Measurements from ENCODE around the gene PCED1B. TPM values are rescaled to one million over a fixed set of nuclear protein-coding genes. Genes with fewer than 3 reads are reported as not detected.
"Not testable (repeated sequence)": the region's sequence is repeated elsewhere in the genome, so short reads cannot be mapped to it uniquely, and the experiment has no call there.

The PCED1B gene
- total RNA-seq, 2 donors from 2014 or later = 1.1 to 1.9 TPM

GRCh38 chr12:47216150-47216677, 136.8 kb downstream of the PCED1B start:
- ATAC-seq (peak; percentile 64 to 78), DNase-seq (no peak)
- intact Hi-C loops (cut with DNase I) = no loop called here

- intact Hi-C loops (cut with DNase I); ATAC-seq; DNase-seq: not testable (repeated sequence)
Measured at GRCh38 chr12:47217595-47217869, 138.1 kb downstream of the PCED1B start.

- ATAC-seq (no peak), DNase-seq (no peak)
- intact Hi-C loops (cut with DNase I) = no loop called here
Measured at GRCh38 chr12:47218191-47218654, 138.8 kb downstream of the PCED1B start.

- no peak for ATAC-seq
- intact Hi-C loops (cut with DNase I) = no loop called here
Measured at GRCh38 chr12:47219243-47219642, 139.8 kb downstream of the PCED1B start.

DNA sequence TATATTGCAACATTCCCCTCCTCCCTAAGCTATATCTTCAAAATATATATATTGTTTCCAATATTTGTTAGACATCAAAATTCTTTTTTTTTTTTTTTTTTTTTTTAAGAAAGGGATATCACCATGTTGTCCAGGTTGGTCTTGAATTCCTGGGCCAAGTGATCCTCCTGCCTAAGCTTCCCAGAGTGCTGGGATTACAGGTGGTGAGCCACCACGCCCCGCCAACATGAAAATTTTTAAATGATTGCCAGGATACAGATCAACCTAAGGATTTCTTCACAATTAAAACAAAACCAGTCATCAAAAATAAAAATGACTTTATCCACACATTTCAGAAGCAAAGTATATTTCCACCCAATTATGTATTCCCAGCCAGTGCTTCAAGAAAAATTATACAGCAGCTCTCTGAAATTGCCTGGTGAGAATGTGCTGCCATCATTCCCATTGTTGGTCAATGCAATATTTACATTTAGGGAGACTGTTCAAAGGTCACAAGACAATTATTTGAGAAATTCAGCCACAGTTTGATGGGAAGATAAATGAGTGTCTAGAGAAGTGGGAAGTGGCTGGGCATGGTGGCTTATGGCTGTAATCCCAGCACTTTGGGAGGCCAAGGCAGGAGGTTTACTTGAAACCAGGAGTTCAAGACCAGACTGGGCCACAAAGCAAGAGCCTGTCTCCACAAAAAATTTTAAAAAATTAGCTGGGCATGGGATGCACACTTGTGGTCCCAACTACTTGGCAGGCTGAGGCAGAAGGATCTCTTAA, 142.0 kb downstream of the PCED1B start:
- DNase-seq = no peak
- ATAC-seq = no peak
- intact Hi-C loops (cut with DNase I) = no loop called here

More at GRCh38 chr12:47219243-47219642, 139.8 kb downstream of the PCED1B start:
- no peak for DNase-seq

GRCh38 chr12:47222520-47223030, 143.2 kb downstream of the PCED1B start:
- ATAC-seq (no peak), DNase-seq (no peak)
- intact Hi-C loops (cut with DNase I) = no loop called here

DNA sequence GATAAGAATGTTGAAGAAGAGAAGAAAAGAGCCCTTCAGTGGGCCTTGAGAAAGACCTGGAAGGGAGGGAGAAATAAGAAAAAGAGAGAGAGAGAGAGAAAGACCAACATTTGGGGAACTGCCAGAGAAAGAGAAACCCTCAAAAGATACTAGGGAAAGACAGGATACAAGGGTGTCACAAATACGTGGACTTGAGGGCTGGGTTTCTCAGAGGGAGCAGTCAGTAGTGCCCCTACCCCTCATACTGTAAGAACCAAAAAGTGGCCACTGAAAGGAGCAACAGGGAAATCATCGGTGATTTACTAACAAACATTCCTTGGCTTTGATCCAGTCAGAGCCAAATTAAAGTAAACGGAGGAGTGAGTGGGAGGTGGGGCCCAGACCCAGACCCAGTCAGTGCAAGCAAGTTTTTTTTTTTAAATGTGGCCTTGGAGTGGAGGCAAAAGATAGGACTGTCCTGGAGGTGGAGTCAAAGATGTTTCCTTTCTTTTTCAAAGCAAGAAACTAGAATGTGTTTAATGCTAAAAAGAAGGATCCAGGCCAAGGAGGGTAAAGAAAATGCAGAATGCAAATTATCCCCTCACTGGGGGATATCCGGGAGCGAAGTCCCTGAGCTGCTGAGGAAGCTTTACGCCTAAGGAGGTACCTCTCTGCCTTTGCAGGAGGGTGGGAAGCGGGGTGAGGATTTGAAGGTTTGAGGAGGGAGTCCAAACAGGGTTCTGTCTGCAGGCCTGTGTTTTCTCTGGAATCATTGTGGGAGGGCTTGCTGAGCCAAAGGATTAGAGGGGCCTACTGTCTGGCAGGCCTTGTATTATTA, 143.8 kb downstream of the PCED1B start:
- ATAC-seq (peak; percentile 23 to 44), DNase-seq (no peak)
- intact Hi-C loops (cut with DNase I) = no loop called here

DNA sequence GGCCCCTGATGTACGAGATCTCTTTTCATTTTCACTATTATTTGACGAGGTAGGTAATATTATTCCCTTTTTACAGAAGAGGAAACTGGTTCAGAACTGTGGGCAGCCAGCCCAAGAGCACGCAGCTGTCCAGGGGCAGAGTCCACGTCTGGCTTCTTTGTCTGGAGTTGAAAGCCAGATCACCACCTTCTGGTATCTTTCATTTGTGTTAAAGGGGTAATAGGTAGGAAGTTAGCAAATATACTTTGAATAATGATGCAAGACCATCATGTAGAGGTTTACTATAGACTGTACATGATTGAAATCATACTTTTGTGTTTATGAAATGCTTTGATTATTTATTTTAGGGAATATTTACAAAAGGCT, 144.4 kb downstream of the PCED1B start:
- intact Hi-C loops (cut with DNase I) = no loop called here
- DNase-seq (no peak), ATAC-seq (peak; percentile 55 to 74)

- no peak for ATAC-seq
- no peak for DNase-seq
- intact Hi-C loops (cut with DNase I) = no loop called here
Measured at GRCh38 chr12:47224563-47225133, 145.2 kb downstream of the PCED1B start.

DNA sequence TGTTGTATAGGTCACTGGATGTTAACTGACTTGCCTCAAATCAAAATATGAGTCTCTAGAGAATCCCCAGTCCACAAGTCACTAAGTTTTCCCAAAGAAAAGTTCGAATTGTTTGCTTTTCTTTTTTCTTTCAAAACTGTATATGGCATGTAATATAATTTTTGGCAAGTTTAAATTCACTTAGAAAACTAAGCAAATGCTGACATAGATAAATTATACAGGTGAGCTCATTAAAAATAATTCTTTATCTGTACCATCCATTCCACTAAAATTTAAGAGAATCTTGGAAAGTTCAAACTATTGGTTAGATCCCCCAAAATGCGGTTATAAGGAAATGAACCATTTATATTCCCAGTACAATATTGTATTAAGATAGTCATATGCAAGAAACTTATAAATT, 145.9 kb downstream of the PCED1B start:
- ATAC-seq = no peak
- intact Hi-C loops (cut with DNase I) = no loop called here
- DNase-seq = no peak

- ATAC-seq = no peak
- intact Hi-C loops (cut with DNase I) = no loop called here
- DNase-seq = no peak
Measured at GRCh38 chr12:47226199-47226598, 146.8 kb downstream of the PCED1B start.

DNA sequence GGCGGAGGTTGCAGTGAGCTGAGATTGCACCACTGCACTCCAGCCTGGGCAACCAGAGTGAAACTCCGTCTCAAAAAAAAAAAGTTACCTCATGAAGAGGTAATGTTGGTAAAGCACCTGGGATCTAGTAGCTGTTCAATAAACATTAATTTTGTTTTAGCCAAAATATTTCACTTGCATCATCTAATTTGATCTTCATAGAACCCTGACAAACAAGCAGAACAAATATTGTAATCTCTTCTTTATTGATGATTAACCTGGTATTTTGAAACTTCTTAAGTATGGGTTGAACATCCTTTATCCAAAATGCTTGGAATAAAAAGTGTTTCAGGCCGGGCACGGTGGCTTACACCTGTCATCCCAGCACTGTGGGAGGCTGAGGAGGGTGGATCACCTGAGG, 149.4 kb downstream of the PCED1B start:
- intact Hi-C loops (cut with DNase I) = no loop called here
- no peak for ATAC-seq
- DNase-seq = no peak

- intact Hi-C loops (cut with DNase I) = no loop called here
- DNase-seq (no peak), ATAC-seq (no peak)
Measured at GRCh38 chr12:47231456-47231855, 152.0 kb downstream of the PCED1B start.

- no peak for ATAC-seq
- no peak for DNase-seq
- intact Hi-C loops (cut with DNase I) = no loop called here
Measured at GRCh38 chr12:47234576-47235141, 155.2 kb downstream of the PCED1B start.

- ATAC-seq = peak in 1 of 2 donors; percentile 8
Measured at GRCh38 chr12:47235258-47236040, 156.0 kb downstream of the PCED1B start.

DNA sequence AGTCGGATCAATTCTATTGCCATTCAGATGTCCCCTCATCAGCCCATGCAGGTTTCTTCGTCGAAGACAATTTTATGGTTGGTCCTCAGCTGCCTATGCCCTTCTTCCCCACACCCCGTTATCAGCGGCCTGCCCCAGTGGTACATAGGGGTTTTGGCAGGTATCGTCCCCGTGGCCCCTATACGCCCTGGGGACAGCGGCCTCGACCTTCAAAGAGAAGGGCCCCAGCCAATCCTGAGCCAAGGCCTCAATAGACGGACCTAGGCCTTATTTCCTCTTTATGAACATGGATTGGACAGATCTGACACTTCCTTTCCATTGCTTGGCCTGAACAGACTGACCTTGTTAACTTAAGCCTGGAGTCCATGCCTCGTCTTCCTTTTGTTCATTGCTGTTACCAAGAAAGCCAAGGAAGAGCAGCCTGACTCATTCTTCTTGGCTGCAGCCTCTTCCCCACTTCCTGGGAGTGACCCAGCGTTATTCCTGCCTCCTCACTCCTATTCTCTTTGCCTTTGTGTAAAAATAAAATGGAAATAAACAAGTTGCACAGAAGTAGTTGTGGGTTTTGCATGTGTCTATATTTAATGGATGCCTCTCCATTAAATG, 156.8 kb downstream of the PCED1B start:
- DNase-seq = no peak
- intact Hi-C loops (cut with DNase I) = no loop called here
- ATAC-seq = peak; percentile 30 to 82

More at GRCh38 chr12:47235258-47236040, 156.0 kb downstream of the PCED1B start:
- no peak for DNase-seq
- intact Hi-C loops (cut with DNase I) = no loop called here

DNA sequence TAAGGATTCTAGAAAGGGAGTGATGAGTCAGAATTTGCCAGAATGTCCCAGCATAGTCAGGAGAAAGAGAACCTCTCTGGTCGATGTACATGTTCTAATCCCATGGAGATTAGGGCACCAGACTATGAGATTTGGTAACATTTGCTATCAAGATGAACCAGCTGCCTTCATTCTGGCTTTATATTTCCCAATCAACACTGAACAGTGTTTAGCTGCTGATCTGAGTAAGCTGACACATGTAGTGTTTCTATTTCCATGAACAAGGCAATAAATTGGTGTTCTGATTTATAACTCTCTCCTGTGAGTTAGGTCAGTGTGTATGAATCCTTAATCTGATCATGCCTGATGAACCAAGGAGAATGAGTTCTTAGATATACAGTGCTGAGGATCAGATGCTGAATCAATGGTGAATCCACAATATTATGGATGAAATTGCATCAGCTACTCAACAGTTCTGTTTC, 158.4 kb downstream of the PCED1B start:
- intact Hi-C loops (cut with DNase I) = no loop called here
- DNase-seq (no peak), ATAC-seq (no peak)

DNA sequence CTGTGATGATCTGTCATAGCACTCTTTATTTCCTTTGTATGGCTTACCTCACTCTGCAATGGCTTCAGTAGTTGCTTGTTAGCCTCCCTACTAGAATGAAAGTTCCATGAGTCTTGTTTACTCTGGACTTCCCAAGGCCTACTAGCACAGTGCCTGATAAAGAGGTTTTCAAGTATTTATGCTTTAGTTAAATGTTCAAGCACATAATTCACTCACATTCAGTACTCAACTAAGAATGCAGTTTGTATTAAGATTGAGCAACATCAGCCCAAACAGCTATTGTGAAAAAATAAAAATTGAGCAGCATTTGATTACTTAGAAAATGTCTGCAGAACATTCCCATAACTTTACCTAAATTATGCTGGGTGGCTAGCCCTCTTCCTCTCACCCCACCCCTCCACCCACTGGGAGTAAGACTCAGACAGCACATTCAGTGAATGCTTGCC, 159.3 kb downstream of the PCED1B start:
- intact Hi-C loops (cut with DNase I) = no loop called here
- ATAC-seq = peak; percentile 17 to 23
- DNase-seq = no peak
